Smooth muscle cell (in vitro differentiated cells): ENCODE measurements around the gene CYP26C1. TPM values are rescaled to one million over a fixed set of nuclear protein-coding genes. Genes with fewer than 3 reads are reported as not detected.

ENCODE experiments used
- DNase-seq: peaks from one replicate; lab custom pipeline; 2025; ENCODE audit not compliant: unreplicated experiment; lab: John Stamatoyannopoulos, UW
- H2AFZ ChIP-seq: fragments of 200-600 bp; sonication (generic); 2 replicates; pipeline ENCODE4 v1.6.0; 2016; ENCODE audit warnings: antibody characterized with exemption, low read depth, mild to moderate bottlenecking
- H3F3A ChIP-seq: fragments of 200-600 bp; sonication (generic); 2 replicates; pipeline ENCODE4 v1.6.0; 2017; ENCODE audit warnings: antibody characterized with exemption, low read depth
- H3K27ac ChIP-seq: fragments of 200-600 bp; sonication (generic); 2 replicates; pipeline ENCODE4 v1.5.1; 2016; ENCODE audit warnings: low read depth, mild to moderate bottlenecking
- H3K27me3 ChIP-seq: fragments of 200-600 bp; sonication (generic); 2 replicates; pipeline ENCODE4 v1.6.1; 2016; ENCODE audit warnings: low read depth, mild to moderate bottlenecking
- H3K36me3 ChIP-seq: fragments of 200-600 bp; sonication (generic); 2 replicates; pipeline ENCODE4 v1.5.1; 2016; ENCODE audit warnings: low read depth
- H3K4me1 ChIP-seq: fragments of 200-600 bp; sonication (generic); 2 replicates; pipeline ENCODE4 v1.5.1; 2016; ENCODE audit warnings: low read depth
- H3K4me2 ChIP-seq: fragments of 200-600 bp; sonication (generic); 2 replicates; pipeline ENCODE4 v1.6.0; 2016; ENCODE audit warnings: mild to moderate bottlenecking
- H3K4me3 ChIP-seq: fragments of 200-600 bp; sonication (generic); 2 replicates; pipeline ENCODE4 v1.5.1; 2016; ENCODE audit warnings: mild to moderate bottlenecking
- H3K79me2 ChIP-seq: fragments of 200-600 bp; sonication (generic); 2 replicates; pipeline ENCODE4 v1.6.0; 2016; ENCODE audit warnings: low read depth, mild to moderate bottlenecking
- H3K9ac ChIP-seq: fragments of 200-600 bp; sonication (generic); 2 replicates; pipeline ENCODE4 v1.6.0; 2016; ENCODE audit warnings: low read depth
- H3K9me3 ChIP-seq: fragments of 200-600 bp; sonication (generic); replicated peaks from 2 replicates; pipeline ENCODE4 v1.5.1; 2016; ENCODE audit warnings: low read depth
- H4K20me1 ChIP-seq: fragments of 200-600 bp; sonication (generic); 2 replicates; pipeline ENCODE4 v1.6.0; 2016; ENCODE audit warnings: low read depth
- CTCF ChIP-seq: fragments of 200-600 bp; sonication (generic); IDR thresholded peaks from 2 replicates; pipeline ENCODE4 v1.5.1; 2017; ENCODE audit warnings: borderline replicate concordance, mild to moderate bottlenecking, antibody characterized with exemption; ENCODE audit not compliant: insufficient read depth, poor library complexity, severe bottlenecking
- WGBS: methylation state at CpG from one replicate; pipeline ENCODE4 v1.1.7; 2016; ENCODE audit warnings: low lambda C conversion rate; 5-methylcytosine and 5-hydroxymethylcytosine counted together
- polyA plus RNA-seq: library from polyadenylated mRNA; unstranded; fragments of >200 nt; fragmentation: Nextera tagmentation; extraction: Ambion mirVana; gene quantifications from 2 replicates; pipeline ENCODE4 v1.2.1, GENCODE V29; 2016
- total RNA-seq: library from RNA; depleted of rRNA; stranded (reverse); fragments of >200 nt; gene quantifications from 2 replicates; pipeline ENCODE4 v1.2.3, GENCODE V29; 2014

Gene CYP26C1
- total and polyA plus RNA-seq, 2 experiments from 2014 or later = 0.13 TPM; not detected in 1

- TF ChIP-seq CTCF = no peak
- 90% methylated on average over 9 of the region's 9 CpGs for WGBS
- H3K79me2 ChIP-seq = no peaks in the 10 kb centered on the region
- no peak overlapping the region for H3K27ac ChIP-seq
- H3K4me3 ChIP-seq = no peak overlapping the region
- H3K27me3 ChIP-seq = peaks cover 100% of the 10 kb centered on the region
- no peaks in the 10 kb centered on the region for H4K20me1 ChIP-seq
- H3K4me1 ChIP-seq = no peaks in the 10 kb centered on the region
- no peak overlapping the region for H3K4me2 ChIP-seq
- H3K9me3 ChIP-seq = no peaks in the 10 kb centered on the region
- no peaks in the 10 kb centered on the region for H3K36me3 ChIP-seq
- no peak for DNase-seq
- no peak overlapping the region for H3K9ac ChIP-seq
- H3F3A ChIP-seq = no peaks in the 10 kb centered on the region
- H2AFZ ChIP-seq = no peak overlapping the region
Observed at GRCh38 chr10:93063977-93064660, 3.5 kb downstream of the CYP26C1 start.

GRCh38 chr10:93064874-93065660 is 4.5 kb downstream of the CYP26C1 start:
- no peaks in the 10 kb centered on the region for H4K20me1 ChIP-seq
- peak overlapping the region; percentile 16 for H3K4me3 ChIP-seq
- H3K4me2 ChIP-seq = peak overlapping the region; percentile 78
- no peaks in the 10 kb centered on the region for H3K79me2 ChIP-seq
- no peaks in the 10 kb centered on the region for H3K4me1 ChIP-seq
- H2AFZ ChIP-seq = no peak overlapping the region
- H3K36me3 ChIP-seq = no peaks in the 10 kb centered on the region
- DNase-seq = no peak
- no peaks in the 10 kb centered on the region for H3F3A ChIP-seq
- peaks cover 100% of the 10 kb centered on the region for H3K27me3 ChIP-seq
- H3K9me3 ChIP-seq = no peaks in the 10 kb centered on the region
- TF ChIP-seq CTCF = no peak
- no peak overlapping the region for H3K27ac ChIP-seq
- WGBS = 62% methylated on average over 12 of the region's 12 CpGs
- H3K9ac ChIP-seq = no peak overlapping the region

DNA sequence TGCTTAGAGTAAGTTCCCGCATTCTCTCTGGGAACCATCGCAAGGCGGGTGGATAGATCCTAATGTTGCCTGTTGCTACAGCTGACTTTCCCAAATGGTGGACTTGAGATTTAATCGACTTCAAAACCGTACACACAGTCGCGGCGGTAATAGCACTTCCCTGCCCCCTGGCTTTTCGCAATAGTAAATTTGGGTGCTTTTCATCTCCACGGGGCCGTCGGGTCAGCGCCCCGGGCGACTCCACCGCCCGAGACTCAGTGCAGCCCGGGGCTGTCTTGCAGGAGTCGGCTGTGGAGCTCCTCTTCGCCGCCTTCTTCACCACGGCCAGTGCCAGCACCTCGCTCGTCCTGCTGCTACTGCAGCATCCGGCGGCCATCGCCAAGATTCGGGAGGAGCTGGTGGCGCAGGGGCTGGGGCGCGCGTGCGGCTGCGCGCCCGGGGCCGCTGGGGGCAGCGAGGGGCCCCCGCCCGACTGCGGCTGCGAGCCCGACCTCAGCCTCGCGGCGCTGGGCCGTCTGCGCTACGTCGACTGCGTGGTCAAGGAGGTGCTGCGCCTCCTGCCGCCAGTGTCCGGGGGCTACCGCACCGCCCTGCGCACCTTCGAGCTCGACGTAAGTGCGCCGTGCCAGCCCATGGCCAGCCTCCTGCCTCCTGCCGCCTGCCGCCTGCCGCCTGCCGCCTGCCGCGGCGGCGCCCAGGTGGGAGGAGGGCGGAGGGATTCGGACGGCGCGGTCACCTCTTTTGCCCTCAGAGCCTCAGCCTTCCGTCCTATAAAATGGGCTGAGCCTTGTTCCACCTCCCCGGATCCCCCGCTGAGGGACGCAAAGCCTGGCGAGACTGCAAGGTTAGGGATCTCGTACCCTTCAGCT is 5.3 kb downstream of the CYP26C1 start:
- Histone ChIP-seq H3K9ac (no peak overlapping the region), H3K4me2 (peak overlapping the region; percentile 78), H3F3A (no peaks in the 10 kb centered on the region), H3K27ac (no peak overlapping the region), H3K4me3 (peak overlapping the region; percentile 16), H4K20me1 (no peaks in the 10 kb centered on the region), H3K4me1 (no peaks in the 10 kb centered on the region), H3K27me3 (peaks cover 100% of the 10 kb centered on the region), H3K36me3 (no peaks in the 10 kb centered on the region), H3K79me2 (no peaks in the 10 kb centered on the region), H3K9me3 (no peaks in the 10 kb centered on the region), H2AFZ (no peak overlapping the region)
- no peak for TF ChIP-seq CTCF
- no peak for DNase-seq
- WGBS = 21% methylated on average over 77 of the region's 81 CpGs
